ENCODE results near the gene MUC6. TPM values are rescaled to one million over a fixed set of nuclear protein-coding genes. Genes with fewer than 3 reads are reported as not detected.

Gene MUC6
- total RNA-seq, 1 donor from 2014 or later, result 173 TPM

GRCh38 chr11:1024597-1025409 lies 11.7 kb downstream of the MUC6 start:
- no peak for DNase-seq (ENCODE audit: low spot score)

DNA sequence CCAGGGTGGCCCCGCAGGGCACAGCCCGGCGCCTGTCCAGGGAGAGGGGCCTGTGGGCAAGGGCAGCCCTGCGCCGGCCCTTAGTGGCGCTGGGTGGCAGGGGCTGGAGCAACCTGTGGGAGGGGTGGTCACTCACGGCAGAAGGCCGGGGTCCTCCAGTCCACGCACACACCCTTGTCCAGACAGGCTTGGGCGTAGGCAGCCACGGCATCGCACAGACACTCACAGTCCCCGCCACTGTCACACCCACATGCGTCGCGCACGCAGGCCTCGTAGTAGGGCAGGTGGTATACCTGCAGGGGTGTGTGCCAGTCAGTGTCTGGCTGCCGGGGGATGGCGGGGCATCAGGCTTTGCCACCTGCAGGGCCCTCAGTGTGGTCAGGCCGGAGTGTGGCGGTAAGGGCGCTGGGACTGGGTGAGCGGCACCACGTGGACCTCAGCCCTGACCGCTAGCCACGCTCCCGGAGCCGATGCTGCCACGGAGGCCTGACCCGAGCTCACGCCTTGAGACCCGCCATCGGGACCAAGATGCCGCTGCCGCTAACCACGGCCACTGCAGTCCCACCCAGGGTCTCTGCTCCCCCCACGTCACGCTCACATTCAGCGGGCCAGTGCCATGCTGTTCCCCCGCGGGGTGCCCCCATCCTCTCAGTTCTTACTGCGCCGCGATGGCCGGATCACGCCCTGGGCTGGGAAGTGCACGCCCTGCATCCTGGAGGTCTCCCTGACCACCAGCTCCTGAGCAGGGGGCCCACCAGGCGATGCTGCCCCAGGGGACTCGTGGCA lies 12.5 kb downstream of the MUC6 start:
- no peak for DNase-seq (ENCODE audit: low spot score)

GRCh38 chr11:1022908-1023810 lies 13.4 kb downstream of the MUC6 start:
- no peak for DNase-seq (ENCODE audit: low spot score)

GRCh38 chr11:1022411-1022810 lies 14.1 kb downstream of the MUC6 start:
- DNase-seq (ENCODE audit: low spot score), result no peak

DNA sequence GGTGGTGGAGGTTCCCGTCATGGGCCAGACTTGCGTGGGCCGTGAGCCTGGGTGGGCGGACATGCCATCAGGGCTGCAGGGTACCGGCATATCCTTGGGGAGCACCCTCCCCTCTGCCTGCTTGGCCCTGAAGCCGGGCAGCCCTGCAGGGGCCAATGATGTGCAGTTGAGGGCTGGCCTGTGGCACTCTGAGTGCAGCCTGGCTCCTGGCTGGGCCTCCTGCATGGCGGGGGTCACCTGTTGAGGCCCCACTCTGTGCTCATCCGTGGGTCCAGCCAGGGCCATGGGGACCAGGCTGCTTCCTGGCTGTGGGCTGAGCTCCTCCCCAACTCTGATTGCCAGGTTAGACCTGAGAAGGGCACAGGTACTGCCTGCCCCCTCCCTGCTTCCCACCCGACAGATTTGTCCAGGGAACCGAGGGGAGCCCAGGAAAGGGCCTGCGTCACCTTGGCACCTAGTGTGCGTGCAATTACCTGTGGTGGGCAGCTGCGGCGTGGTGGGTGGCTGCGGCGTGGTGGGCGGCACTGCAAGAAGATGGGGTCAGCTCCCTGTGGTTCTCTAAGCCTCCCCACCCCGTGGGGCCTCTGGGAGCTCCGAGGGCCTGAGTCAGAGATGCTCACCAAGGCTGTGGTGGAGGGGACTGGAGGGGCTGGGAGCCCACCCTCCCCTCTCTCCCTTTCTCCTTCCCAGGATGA lies 16.2 kb downstream of the MUC6 start:
- DNase-seq (ENCODE audit: low spot score), result no peak

DNA sequence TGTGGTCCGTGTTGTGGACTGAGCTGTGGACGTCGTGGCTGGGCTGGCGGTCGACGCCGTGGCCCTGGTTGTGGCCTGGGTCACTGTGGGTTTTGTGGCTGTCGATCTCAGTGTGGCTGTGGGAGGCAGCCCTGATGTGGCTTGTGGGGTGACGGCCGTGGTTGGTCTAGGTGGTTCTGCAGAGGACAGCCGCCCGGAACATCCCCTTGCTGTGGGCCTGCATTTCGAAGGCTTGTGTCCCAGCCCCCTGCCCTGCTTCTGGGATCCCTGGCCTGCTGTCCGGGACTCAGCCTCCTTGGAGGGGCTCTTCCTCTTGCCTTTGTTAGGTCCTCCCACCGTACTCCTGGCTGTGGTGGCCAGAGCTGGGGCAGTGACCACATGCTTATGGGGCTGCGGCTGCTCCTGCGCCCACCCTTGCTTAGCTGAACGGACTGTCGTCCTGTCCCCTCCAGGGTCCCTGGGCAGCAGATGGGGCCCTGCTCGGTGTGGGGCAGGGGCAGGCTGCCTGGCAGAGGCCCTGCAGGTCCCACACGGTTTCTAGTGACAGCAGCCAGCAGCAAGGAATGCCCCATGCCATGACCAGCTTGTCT lies 17.1 kb downstream of the MUC6 start:
- DNase-seq (ENCODE audit: low spot score), result no peak

- DNase-seq (ENCODE audit: low spot score), result no peak
Measured at GRCh38 chr11:1018091-1018490, 18.4 kb downstream of the MUC6 start.

DNA sequence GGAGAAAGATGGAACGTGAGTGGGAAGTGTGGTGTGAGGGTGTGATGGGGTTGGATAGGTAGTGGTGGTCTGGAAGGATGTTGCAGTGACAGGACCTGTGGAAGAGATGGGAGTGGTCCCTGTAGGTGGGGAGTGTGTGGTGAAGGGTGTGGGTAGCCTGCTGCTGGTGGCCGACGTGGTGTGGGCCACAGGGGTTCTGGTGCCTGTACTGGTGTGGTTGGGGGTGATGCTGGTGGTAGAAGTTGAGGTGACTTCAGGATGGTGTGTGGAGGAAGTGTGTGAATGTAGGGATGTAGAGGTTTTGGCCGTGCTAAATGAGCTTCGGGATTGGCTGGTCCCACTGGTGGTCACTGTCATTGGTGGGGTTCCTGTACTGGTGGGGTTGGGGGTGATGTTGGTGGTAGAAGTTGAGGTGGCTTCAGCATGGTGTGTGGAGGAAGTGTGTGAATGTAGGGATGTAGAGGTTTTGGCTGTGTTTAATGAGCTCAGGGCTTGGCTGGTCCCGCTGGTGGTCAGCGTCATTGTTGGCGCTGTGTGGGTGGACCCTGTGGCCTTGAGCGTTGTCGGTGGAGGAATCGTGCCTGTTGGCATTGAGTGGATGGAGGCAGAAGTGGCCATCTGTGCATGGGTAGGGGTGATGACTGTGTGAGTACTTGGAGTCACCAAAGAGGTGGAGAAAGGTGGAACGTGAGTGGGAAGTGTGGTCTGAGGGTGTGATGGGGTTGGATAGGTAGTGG lies 19.1 kb downstream of the MUC6 start:
- DNase-seq (ENCODE audit: low spot score), result no peak

DNA sequence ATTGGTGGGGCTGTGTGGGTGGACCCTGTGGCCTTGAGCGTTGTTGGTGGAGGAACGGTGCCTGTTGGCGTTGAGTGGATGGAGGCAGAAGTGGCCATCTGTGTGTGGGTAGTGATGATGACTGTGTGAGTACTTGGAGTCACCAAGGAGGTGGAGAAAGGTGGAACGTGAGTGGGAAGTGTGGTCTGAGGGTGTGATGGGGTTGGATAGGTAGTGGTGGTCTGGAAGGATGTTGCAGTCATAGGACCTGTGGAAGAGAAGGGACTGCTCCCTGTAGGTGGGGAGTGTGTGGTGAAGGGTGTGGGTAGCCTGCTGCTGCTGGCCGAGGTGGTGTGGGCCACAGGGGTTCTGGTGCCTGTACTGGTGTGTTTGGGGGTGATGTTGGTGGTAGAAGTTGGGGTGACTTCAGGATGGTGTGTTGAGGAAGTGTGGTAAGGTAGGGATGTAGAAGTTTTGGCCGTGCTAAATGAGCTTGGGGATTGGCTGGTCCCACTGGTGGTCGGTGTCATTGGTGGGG lies 19.9 kb downstream of the MUC6 start:
- DNase-seq (ENCODE audit: low spot score), result peak; percentile 19

GRCh38 chr11:1015826-1016545 lies 20.5 kb downstream of the MUC6 start:
- no peak for DNase-seq (ENCODE audit: low spot score)

DNA sequence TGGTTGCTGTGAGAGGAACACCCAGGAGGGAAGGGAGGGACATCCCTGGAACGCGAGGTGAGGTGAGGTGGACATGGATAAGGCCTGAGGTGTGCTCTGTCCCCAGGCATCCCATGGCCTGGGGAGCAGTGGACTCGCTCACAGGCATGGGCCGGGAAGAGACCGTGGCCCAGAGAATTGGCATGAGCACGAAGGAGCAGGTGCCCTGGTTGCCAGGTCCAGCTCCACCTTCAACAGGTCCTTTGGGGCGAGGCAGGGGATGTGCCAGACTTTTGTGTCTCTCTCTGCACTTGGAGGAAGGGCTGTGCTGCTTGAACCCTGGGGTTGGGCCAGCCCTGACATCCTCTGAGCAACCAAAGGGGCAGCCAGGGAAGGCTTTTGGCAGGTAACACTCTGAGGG lies 21.5 kb downstream of the MUC6 start:
- DNase-seq (ENCODE audit: low spot score), result no peak

DNA sequence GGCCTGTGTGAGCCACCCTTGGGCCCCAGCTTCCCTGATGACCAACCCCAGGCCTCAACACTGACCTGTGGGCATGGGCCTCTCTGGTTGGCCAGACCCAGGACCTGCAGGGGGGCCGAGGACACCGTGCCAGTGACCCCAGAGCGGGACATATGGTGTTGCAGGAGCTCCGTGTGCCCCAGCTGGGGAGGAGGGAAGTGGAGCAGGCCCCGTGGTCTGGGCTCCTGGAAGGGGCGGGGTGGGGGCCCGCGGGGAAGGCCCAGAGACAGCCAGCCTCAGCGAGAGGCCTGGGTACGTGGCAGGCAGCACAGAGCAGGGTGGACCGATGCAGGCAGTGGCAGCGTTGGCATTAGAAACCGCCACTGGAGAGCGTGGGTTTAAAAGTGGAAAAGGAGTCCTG lies 22.2 kb downstream of the MUC6 start:
- no peak for DNase-seq (ENCODE audit: low spot score)

GRCh38 chr11:1013631-1013935 lies 22.9 kb downstream of the MUC6 start:
- DNase-seq (ENCODE audit: low spot score), result no peak

DNA sequence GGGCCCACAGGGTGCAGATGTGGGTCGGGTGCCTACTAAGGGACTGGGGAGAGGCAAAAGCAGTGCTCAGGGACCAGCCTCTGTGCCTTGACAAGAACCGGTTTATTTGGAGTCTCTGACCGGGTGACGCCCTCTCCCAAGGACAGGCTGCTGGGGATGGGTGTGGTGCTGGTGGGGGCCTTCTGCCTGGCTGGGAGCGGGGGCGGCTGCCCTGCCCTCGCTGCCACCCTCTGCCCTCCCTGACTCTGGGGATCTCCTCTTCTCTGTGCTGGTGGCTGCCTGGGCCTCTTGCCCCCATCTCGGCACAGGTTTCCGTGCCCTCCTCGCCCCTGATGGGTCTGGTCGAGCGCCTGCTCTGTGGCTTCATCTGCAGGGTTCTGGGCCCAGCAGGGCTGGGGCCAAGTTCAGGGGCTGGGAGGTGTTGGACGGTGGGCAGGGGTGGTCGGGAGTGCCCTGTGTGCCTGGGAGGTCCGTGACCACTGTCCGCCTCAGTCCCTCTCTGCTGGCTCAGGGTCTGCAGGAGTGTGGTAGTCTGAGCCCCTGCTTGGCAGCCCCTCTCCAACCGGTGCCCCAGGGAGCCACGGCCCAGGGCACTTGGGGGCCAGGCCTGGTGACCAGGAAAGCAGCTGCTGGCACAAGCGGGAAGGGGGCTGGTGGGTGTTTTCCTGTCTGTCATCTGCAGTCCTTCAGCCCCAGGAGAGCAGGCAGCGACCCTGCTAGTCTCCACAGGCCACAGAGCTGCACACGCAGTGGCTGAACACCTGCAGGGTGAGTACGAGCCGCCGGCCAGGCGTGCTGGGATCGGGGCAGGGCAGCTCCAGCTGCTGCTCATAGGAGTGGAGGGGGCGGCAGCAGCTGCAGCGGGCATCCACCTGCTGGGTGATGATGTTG lies 23.5 kb downstream of the MUC6 start:
- no peak for DNase-seq (ENCODE audit: low spot score)

DNA sequence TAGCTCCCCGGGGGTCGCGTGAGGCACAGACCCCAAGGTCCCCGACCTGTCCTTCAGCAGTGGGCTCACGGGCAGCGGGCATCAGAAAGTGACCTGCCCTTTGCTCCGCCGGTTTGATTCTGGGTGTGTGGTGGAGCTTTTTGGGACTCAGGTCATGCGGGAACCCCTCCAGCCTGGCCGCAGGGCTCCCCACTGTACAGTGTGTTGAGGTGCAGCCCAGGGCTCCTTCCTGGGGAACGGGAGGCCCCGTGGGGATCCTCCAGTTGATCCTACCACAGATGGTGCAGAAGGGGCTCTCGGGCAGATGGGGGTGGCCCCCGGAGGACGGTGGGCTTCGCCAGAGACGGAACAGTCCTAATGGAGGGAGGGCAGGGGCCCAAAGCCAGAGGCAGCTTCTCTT lies 24.2 kb downstream of the MUC6 start:
- no peak for DNase-seq (ENCODE audit: low spot score)

DNA sequence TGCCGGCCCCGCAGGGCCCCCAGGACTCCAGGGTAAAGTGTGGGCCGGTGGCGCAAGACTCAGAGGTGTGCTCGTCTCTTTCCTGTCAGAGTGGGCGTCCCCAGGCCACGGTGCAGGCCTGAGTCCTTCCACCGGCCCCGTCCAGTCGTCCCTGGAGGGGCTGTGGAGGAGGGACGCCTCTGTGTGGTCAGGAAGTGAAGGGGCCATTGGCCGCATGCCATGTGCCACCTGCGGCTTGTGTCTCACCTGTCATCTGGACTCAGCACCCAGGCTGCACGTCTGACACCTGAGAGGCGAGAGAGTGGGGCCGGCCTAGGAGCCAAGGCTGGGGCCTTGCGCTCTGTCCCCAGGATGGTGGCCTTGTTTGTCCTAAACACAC lies 25.2 kb downstream of the MUC6 start:
- DNase-seq (ENCODE audit: low spot score), result no peak

GRCh38 chr11:1010551-1011319 lies 25.8 kb downstream of the MUC6 start:
- DNase-seq (ENCODE audit: low spot score), result no peak

GRCh38 chr11:1009991-1010390 lies 26.5 kb downstream of the MUC6 start:
- no peak for DNase-seq (ENCODE audit: low spot score)
